Activated CD4-positive, alpha-beta T cell treated with anti-CD3 and anti-CD28 coated beads, Interleukin-2, amount 50 U/mL, for 1 hour (primary cell): Measurements from ENCODE around the gene MYO5B.
"Not testable (repeated sequence)": the region's sequence is repeated elsewhere in the genome, so short reads cannot be mapped to it uniquely, and the experiment has no call there.

ENCODE experiments used
- DNase-seq: peaks from one replicate; pipeline ENCODE4 v3.0.0-alpha.2; 2020

The MYO5B gene

DNA sequence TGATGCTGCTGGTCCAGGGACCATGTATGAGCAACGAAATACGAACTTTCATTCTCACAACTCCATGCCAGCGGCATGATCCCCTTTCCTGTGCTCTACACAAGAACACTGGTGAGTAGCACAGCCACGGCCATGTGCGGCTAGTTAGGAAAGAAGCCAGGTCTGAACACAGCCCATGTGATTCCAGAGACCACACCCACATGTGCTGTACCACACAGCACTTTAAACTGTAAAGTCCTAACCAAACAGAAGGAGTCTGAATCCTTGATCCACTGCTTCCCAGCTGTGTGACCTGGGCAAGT lies 348.6 kb downstream of the MYO5B start:
- DNase-seq, result no peak

- no peak for DNase-seq
Observed at GRCh38 chr18:49845629-49846360, 349.2 kb downstream of the MYO5B start.

DNA sequence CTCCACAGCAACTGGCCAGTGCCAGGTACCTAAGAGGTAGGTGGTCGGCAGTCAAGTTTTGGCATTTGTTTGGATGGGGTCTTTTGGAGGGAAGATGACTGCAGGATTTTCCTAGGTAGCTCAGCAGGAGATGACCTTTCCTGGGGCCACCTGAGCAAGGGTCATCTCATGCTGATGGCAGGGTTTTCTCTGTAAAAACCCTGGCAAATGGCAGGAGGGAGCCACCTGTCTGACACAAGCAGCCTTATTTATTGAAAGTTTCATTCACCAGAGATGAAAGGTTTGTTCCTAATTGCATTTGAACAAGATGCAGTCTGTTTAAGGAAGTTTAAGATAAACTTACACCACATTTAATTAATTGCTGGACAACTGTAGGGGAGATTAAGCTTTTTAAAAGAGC lies 350.0 kb downstream of the MYO5B start:
- DNase-seq, result no peak

GRCh38 chr18:49843778-49844625 lies 350.9 kb downstream of the MYO5B start:
- DNase-seq, result no peak

- no peak for DNase-seq
Observed at GRCh38 chr18:49843131-49843530, 351.8 kb downstream of the MYO5B start.

GRCh38 chr18:49842656-49843055 lies 352.3 kb downstream of the MYO5B start:
- DNase-seq, result no peak

- DNase-seq, result no peak
Observed at GRCh38 chr18:49841236-49842217, 353.4 kb downstream of the MYO5B start.

DNA sequence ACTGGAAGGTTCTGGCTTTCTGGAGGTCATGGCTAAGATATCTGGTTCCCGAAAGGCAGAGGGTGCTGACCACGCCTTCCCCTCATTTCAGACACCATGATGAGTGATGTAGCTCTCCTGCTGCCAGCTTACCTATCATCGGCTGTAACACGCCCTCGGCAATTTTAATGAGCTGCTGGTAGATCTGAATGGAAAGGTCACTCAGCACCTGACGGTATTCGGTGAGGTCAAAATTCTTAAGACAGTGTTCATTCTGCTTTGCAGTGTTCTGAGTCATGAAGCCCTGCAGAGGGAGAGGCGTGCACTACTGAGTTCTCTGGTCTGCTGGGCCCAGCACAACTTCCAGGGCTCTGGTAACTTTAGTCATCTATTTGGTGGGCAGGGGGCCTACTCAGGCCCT lies 355.9 kb downstream of the MYO5B start:
- no peak for DNase-seq

DNA sequence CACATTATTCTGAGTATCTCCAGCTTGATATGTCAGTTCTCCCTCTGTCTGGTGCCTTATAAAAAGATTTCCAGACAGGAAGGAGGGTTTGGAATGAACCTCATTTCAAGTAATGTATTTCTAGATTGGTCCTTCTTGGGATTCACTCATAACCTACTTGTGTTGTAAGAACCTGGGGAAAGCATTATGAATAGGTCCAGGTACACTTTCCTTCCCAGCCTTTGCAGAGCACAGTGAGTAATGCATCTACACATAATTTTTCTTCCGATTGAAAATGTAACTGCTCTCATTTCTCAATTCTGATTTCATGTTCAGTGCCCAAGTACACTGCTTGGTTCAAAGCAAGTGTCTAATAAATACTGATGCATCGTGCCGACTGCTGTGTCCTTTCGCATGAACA lies 356.6 kb downstream of the MYO5B start:
- DNase-seq, result no peak

GRCh38 chr18:49837889-49838288 lies 357.1 kb downstream of the MYO5B start:
- no peak for DNase-seq

DNA sequence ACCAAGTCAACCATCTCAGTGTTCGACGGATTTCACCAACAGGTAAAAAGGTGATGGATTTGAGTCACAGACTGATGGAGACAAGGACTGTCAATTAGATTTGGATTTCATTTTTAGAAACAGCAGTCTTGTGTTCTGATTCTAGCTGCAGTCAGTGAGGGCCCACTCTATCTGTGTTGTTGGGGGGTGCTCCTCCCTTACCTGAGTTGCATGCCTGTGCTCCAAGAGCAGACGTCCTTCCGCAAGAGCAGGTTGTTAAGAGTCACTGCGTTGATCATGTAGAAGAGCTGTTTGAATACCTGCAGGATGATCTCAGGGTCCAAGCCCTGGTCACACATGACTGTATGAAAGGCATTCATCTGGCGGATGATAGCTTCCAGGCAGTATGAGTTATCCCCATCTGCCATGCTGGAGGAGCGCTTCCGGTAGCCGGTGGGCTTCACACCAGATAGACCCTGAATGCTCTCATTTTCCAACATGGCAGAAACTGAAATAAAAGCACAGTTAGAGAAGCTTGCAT lies 357.6 kb downstream of the MYO5B start:
- not testable (repeated sequence) for DNase-seq

- DNase-seq, result no peak
Observed at GRCh38 chr18:49835405-49835804, 359.5 kb downstream of the MYO5B start.

DNA sequence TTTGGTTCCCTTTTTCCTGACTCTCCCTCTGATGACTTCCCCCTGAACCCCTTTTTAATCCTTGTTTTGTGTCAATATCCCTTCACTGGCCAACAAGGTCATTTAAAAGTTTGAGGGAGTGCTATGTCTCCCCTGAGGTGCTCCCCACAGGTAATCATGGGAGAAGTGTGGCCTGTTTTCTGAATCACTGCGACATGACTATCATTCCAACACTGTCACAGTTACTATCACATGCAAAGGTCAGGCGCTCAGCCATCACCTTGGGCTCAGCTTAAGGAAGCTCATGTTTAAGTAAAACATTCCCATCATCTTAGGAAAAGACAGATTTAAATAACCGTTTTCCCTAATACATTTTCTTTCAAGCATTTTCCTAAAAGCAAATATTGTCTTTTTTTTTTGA lies 360.7 kb downstream of the MYO5B start:
- no peak for DNase-seq

GRCh38 chr18:49833814-49834213 lies 361.1 kb downstream of the MYO5B start:
- DNase-seq, result no peak

- DNase-seq, result no peak
Observed at GRCh38 chr18:49832221-49832647, 362.7 kb downstream of the MYO5B start.

DNA sequence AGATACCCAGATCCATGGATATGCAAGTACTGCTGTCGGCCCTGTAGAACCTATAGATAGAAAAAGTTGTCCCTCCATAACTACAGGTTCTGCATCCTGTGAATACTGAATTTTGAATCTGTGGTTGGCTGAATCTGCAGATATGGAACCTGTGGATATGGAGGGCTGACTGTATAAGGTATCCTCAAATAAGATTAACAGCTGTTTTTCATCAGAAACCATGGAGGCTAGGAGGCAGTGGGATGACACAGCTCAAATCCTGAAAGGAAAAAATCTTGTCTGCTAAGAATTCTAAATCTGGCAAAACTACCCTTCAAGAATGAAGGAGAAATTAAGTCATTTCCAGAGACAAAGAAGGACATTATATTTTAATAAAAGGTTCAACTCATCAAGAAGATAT lies 367.0 kb downstream of the MYO5B start:
- DNase-seq, result no peak

DNA sequence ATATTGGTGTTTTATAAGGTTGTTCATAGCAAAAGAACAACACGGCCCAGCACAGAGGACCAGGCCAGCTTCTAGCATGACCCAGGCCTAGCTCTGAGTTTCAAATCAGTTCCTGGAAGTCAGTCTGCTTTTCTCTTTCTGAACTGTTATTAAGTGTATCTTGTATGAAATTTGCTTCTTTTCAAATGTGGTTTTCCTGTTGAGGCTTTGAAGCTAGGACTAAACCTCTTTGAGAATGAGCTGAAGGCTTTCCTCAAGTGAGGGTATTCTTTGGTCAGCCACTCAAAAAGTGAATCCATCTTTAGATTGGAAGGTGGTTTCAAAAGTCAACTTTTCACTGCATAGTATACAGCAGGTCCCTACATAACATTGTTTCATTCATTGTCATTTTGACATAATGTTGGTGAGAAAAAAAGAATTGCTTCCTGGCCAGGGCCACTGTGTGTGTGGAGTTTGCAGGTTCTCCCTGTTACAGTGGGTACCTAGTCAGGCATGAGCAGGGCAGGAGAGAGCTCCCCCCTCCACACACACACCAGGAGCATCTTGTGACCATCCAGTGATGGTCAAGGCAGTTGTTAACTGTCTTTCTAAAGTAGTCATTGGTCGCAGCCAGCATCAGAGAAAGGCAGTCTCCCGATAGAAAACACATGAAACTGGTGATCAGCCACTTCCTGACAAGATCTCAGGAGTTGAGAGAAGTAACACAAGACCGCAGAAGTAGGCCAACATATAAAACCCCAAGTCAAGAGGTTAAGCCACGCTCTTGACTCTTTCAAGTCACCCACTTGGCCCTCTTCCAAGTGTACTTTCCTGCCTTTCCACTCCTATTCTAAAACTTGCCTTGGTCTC lies 374.9 kb downstream of the MYO5B start:
- peak; percentile 22 for DNase-seq

- no peak for DNase-seq
Observed at GRCh38 chr18:49819071-49819662, 375.8 kb downstream of the MYO5B start.

GRCh38 chr18:49817947-49818346 lies 377.0 kb downstream of the MYO5B start:
- DNase-seq, result no peak

DNA sequence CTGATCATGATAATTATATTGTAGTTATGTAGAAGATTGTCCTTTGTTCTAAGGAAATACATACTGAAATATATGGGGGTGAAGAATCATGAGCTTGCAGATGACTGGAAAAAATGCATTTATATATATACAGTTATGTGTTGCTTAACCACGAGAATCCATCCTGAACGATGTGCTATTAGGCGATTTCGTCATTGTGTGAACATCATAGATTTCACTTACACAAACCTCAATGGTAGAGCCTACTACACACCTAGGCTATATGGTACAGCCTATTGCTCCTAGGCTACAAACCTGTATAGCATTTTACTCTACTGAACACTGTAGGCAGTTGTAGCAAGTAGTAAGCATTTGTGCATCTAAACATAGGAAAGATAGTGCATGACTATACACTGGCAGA lies 379.0 kb downstream of the MYO5B start:
- DNase-seq, result no peak

DNA sequence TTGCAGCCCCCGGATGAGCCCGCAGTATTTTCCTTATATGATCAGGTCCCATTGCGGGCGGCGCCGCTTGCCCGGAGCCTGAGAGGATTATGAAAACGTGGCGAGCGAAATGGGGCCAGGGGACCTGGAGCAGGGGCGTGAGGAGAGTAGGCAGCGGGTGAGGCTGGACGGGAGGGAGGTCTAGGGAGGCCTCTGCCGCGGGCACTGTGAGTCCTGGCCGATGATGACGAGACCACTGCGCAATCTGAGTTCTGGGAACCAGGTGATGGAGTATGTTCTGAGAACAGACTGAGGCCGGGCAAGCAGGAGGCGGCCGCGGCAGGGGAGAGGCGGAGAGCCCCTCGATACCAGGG lies 380.8 kb downstream of the MYO5B start:
- DNase-seq, result no peak
